ENCODE data around the gene CORO1C.

DNA sequence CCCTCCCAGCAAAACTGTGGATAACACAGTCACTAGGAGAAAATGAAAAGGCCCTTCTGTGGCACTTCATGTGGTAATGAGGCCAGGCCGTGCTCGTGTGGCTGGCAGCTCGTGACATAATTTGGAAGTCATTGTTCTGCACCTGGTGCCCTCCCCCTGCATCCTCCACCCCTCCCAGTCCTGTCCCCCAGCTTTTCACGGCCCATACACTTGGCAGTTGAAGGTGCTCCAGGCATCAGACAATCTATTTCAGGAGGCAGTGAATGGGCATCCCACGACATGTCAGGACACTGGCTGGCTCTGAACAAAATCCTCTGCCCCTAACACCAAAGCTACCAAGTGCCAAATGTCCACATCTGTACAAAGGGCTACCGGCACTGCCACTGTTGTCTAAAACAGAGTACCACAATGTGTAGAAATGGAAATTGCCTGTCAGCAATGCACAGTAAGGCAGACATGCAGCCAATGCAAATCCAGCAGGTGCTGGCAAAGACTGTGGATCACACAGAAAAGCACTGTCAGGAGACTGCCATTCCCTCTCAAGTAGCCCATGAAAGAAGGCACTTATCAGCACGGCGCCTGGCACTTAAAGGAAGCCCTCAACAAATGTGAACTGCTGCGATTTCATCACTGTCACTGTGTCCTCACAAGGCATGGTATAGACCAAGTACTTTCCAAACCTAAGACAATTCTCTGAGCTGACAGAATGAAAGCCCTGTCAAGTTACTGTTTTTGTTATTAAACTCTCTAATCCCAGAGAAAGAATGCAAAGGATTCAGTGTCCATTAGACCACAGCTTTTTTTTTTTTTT lies 39.1 kb downstream of the CORO1C start:
- no peak for TF ChIP-seq JUND (IDR thresholded peaks at IDR 0.05)
- TF ChIP-seq, protein P1, sequence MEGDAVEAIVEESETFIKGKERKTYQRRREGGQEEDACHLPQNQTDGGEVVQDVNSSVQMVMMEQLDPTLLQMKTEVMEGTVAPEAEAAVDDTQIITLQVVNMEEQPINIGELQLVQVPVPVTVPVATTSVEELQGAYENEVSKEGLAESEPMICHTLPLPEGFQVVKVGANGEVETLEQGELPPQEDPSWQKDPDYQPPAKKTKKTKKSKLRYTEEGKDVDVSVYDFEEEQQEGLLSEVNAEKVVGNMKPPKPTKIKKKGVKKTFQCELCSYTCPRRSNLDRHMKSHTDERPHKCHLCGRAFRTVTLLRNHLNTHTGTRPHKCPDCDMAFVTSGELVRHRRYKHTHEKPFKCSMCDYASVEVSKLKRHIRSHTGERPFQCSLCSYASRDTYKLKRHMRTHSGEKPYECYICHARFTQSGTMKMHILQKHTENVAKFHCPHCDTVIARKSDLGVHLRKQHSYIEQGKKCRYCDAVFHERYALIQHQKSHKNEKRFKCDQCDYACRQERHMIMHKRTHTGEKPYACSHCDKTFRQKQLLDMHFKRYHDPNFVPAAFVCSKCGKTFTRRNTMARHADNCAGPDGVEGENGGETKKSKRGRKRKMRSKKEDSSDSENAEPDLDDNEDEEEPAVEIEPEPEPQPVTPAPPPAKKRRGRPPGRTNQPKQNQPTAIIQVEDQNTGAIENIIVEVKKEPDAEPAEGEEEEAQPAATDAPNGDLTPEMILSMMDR (IDR thresholded peaks at IDR 0.05 in 2 of 3, conservative IDR thresholded peaks at IDR 0.05 in 1 of 3; ENCODE audit: borderline replicate concordance in 1 of 3, insufficient read depth in 1 of 3, low read depth in 2 of 3, low read length in 2 of 3) = no peak
- TF ChIP-seq EZH2 (IDR thresholded peaks at IDR 0.05) = no peak
- TF ChIP-seq POLR2A (IDR thresholded peaks at IDR 0.05; ENCODE audit: borderline replicate concordance, extremely low read depth, insufficient read depth, insufficient read length) = no peak
- TF ChIP-seq YY1 (IDR thresholded peaks at IDR 0.05; ENCODE audit: extremely low read depth, insufficient replicate concordance, low read depth, low read length) = no peak
- TF ChIP-seq EZH2phosphoT487 (IDR thresholded peaks at IDR 0.05; ENCODE audit: borderline replicate concordance) = no peak
- TF ChIP-seq RAD21 (IDR thresholded peaks at IDR 0.05; ENCODE audit: low read depth) = no peak
- no peak for TF ChIP-seq ZNF274 (IDR thresholded peaks at IDR 0.05; ENCODE audit: low read depth, low read length)
- TF ChIP-seq POLR2AphosphoS5 (IDR thresholded peaks at IDR 0.05; ENCODE audit: low read depth, low read length) = no peak
- TF ChIP-seq CEBPB (IDR thresholded peaks at IDR 0.05; ENCODE audit: low read depth) = no peak

All from HCT116 (cell line).